ENCODE data around the gene OSM. TPM values are rescaled to one million over a fixed set of nuclear protein-coding genes. Genes with fewer than 3 reads are reported as not detected.
A peak's percentile ranks its signal among the peaks of the same experiment; 100 is the strongest.

OSM gene
- polyA plus RNA-seq, 3 donors: 48.0 to 295 (median 146) TPM

DNA sequence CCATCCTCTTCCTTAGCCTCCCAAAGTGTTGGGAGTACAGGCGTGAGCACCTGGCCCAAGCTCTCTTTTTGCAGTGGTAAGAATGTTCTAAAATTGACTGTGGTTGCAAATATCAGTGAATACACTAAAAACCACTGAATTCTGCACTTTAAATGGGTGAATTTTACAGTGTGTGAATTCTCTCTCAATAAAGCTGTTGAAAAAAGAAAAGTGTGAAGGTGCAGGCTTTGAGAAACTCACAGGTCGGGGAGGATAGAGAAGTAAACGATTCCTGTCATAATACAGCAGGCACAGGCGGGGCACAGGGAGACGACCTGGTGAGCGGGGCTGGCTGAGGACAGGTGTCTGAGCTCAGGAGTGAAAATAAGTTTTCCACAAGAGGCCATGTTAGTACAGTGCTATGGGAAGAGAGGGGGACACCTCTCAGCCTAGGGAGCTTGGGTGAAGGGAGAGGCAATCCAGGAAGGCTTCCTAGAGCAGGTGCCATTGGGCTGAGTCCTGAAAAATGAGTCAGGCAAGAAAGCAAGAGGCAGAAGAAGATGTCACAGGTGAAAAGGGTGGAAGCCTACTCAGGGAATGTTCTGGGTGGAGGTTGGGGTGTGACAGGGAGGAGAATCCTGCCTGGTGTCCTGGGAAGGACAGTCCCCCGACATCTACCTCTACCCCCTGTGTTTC is 46.2 kb downstream of the OSM start:
- Histone ChIP-seq H3K4me1 (ENCODE audit: control insufficient read depth in 1 of 2, insufficient read depth in 2 of 2, low read length in 2 of 2) (peaks cover 6 to 9% of the 10 kb centered on the region in 2 donors), H3K9me3 (replicated peaks in 1 of 2; ENCODE audit: control insufficient read depth in 1 of 2, insufficient read depth in 1 of 2, low read length in 2 of 2) (no peaks in the 10 kb centered on the region), H2AFZ (ENCODE audit: insufficient read depth, low read depth, low read length, poor library complexity, severe bottlenecking) (no peak overlapping the region), H3K4me2 (replicated peaks; ENCODE audit: extremely low read depth, low read length, poor library complexity, severe bottlenecking) (no peak overlapping the region), H3K27ac (ENCODE audit: low read depth in 1 of 2, low read length in 2 of 2) (no peak overlapping the region), H3K79me2 (ENCODE audit: insufficient read depth, low read length) (no peaks in the 10 kb centered on the region), H3K9ac (ENCODE audit: insufficient read depth, low read length, poor library complexity, severe bottlenecking) (no peak overlapping the region), H3K4me3 (replicated peaks in 1 of 3; ENCODE audit: low read depth in 2 of 3, low read length in 3 of 3) (no peak overlapping the region), H3K36me3 (replicated peaks in 1 of 2; ENCODE audit: control insufficient read depth in 1 of 2, insufficient read depth in 2 of 2, low read length in 2 of 2) (no peaks in the 10 kb centered on the region), H3K27me3 (ENCODE audit: control insufficient read depth in 2 of 2, insufficient read depth in 2 of 2, low read length in 2 of 2) (peaks cover 0 to 20% of the 10 kb centered on the region in 2 donors), H4K20me1 (ENCODE audit: insufficient read depth, low read length) (no peaks in the 10 kb centered on the region)
- Mint-ChIP-seq H3K27me3 (ENCODE audit: low read depth in 3 of 3) (peaks cover 31 to 42% (median 39%) of the 10 kb centered on the region in 3 donors), H3K9me3 (peaks cover 0 to 4% (median 4%) of the 10 kb centered on the region in 7 donors), H3K36me3 (no peaks in the 10 kb centered on the region), H3K4me1 (peaks cover 12% of the 10 kb centered on the region), H3K27ac (peak overlapping the region in 3 of 7 donors; percentile 41 to 75 (median 69)), H3K4me3 (peak overlapping the region in 1 of 2 donors; percentile 72)
- no peak for DNase-seq
- intact Hi-C loops (cut with micrococcal nuclease): no loop called here
- 57% methylated on average over 4 of the region's 7 CpGs for WGBS (ENCODE audit: insufficient coverage)
- TF ChIP-seq, protein P1, sequence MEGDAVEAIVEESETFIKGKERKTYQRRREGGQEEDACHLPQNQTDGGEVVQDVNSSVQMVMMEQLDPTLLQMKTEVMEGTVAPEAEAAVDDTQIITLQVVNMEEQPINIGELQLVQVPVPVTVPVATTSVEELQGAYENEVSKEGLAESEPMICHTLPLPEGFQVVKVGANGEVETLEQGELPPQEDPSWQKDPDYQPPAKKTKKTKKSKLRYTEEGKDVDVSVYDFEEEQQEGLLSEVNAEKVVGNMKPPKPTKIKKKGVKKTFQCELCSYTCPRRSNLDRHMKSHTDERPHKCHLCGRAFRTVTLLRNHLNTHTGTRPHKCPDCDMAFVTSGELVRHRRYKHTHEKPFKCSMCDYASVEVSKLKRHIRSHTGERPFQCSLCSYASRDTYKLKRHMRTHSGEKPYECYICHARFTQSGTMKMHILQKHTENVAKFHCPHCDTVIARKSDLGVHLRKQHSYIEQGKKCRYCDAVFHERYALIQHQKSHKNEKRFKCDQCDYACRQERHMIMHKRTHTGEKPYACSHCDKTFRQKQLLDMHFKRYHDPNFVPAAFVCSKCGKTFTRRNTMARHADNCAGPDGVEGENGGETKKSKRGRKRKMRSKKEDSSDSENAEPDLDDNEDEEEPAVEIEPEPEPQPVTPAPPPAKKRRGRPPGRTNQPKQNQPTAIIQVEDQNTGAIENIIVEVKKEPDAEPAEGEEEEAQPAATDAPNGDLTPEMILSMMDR (IDR thresholded peaks at IDR 0.05): no peak

DNA sequence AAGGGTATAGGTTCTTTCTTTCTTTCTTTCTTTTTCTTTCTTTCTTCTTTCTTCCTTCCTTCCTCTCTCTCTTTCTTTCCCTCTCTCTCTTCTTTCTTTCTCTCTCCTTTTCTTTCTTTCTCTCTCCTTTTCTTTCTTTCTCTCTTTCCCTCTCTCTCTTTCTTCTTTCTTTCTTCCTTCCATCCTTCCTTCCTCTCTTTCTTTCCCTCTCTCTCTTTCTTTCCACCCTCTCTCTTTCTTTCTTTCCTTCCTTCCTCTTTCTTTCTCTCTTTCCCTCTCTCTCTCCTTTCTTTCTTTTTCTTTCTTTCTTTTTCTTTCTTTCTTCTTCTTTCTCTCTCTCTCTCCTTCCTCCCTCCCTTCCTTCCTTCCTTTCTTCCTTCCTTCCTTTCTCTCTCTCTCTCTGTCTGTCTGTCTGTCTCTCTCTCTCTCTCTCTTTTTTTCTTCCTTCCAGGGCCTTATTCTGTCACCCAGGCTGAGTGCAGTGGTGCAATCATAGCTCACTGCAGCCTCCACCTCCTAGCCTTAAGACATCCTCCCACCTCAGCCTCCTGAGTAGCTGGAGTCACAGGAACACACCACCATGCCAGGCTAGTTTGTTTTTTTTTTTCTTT is 46.9 kb downstream of the OSM start:
- Histone ChIP-seq H3K4me3 (replicated peaks in 1 of 3; ENCODE audit: low read depth in 2 of 3, low read length in 3 of 3) (no peak overlapping the region), H3K79me2 (ENCODE audit: insufficient read depth, low read length) (no peaks in the 10 kb centered on the region), H3K27me3 (ENCODE audit: control insufficient read depth in 2 of 2, insufficient read depth in 2 of 2, low read length in 2 of 2) (peaks cover 0 to 20% of the 10 kb centered on the region in 2 donors), H2AFZ (ENCODE audit: insufficient read depth, low read depth, low read length, poor library complexity, severe bottlenecking) (no peak overlapping the region), H3K4me1 (ENCODE audit: control insufficient read depth in 1 of 2, insufficient read depth in 2 of 2, low read length in 2 of 2) (peaks cover 6 to 9% of the 10 kb centered on the region in 2 donors), H3K9me3 (replicated peaks in 1 of 2; ENCODE audit: control insufficient read depth in 1 of 2, insufficient read depth in 1 of 2, low read length in 2 of 2) (no peaks in the 10 kb centered on the region), H4K20me1 (ENCODE audit: insufficient read depth, low read length) (no peaks in the 10 kb centered on the region), H3K9ac (ENCODE audit: insufficient read depth, low read length, poor library complexity, severe bottlenecking) (no peak overlapping the region), H3K27ac (ENCODE audit: low read depth in 1 of 2, low read length in 2 of 2) (no peak overlapping the region), H3K36me3 (replicated peaks in 1 of 2; ENCODE audit: control insufficient read depth in 1 of 2, insufficient read depth in 2 of 2, low read length in 2 of 2) (no peaks in the 10 kb centered on the region), H3K4me2 (replicated peaks; ENCODE audit: extremely low read depth, low read length, poor library complexity, severe bottlenecking) (no peak overlapping the region)
- intact Hi-C loops (cut with micrococcal nuclease): loop anchor here in 1 of 2 donors (5.0 kb wide), 1 partner anchor 37 kb away; no protein-coding TSS in a partner anchor
- H3K27me3 Mint-ChIP-seq (ENCODE audit: low read depth in 3 of 3): peaks cover 33 to 41% (median 40%) of the 10 kb centered on the region in 3 donors
- H3K27ac Mint-ChIP-seq: peak overlapping the region in 3 of 7 donors; percentile 14 to 58 (median 25)
- no peak for DNase-seq
- peaks cover 0 to 3% (median 0%) of the 10 kb centered on the region in 7 donors for H3K9me3 Mint-ChIP-seq
- peaks cover 12% of the 10 kb centered on the region for H3K4me1 Mint-ChIP-seq
- H3K4me3 Mint-ChIP-seq: peak overlapping the region in 1 of 2 donors; percentile 41
- TF ChIP-seq, protein P1 (IDR thresholded peaks at IDR 0.05): no peak
- no peaks in the 10 kb centered on the region for H3K36me3 Mint-ChIP-seq

Measured in CD14-positive monocyte (primary cell).